Activated naive CD4-positive, alpha-beta T cell treated with anti-CD3 and anti-CD28 coated beads, Interleukin-2, amount 50 U/mL, for 72 hours (primary cell): ENCODE measurements around the gene OTOF. TPM values are rescaled to one million over a fixed set of nuclear protein-coding genes. Genes with fewer than 3 reads are reported as not detected.

Experiments used
- ATAC-seq, 2 donors: fragments of 150-1000 bp; cut with Tn5 transposase; 2 replicates each; pipeline ENCODE4 v1.10.0; 2021; ENCODE audit warnings: mild to moderate bottlenecking in 2 of 2, moderate library complexity in 2 of 2
- DNase-seq, 2 donors: peaks; one replicate each; pipeline ENCODE4 v3.0.0; 2021 to 2022; ENCODE audit warnings: low spot score in 2 of 2
- H3K27ac Mint-ChIP-seq, 2 donors: one replicate each; pipeline ENCODE4 v1.8.0; 2022; ENCODE audit warnings: mild to moderate bottlenecking in 2 of 2, mixed read lengths in 2 of 2
- H3K36me3 Mint-ChIP-seq, 2 donors: one replicate each; pipeline ENCODE4 v1.8.0; 2022; ENCODE audit warnings: mixed read lengths in 2 of 2
- H3K9me3 Mint-ChIP-seq, 2 donors: one replicate each; pipeline ENCODE4 v1.8.0; 2022; ENCODE audit warnings: mixed read lengths in 2 of 2
- total RNA-seq, 2 donors: library from RNA; stranded (reverse); gene quantifications; one replicate each; pipeline ENCODE4 v1.2.3, GENCODE V29; 2022

OTOF gene
- total RNA-seq, 2 donors from 2014 or later, result 0.16 to 2.7 TPM

DNA sequence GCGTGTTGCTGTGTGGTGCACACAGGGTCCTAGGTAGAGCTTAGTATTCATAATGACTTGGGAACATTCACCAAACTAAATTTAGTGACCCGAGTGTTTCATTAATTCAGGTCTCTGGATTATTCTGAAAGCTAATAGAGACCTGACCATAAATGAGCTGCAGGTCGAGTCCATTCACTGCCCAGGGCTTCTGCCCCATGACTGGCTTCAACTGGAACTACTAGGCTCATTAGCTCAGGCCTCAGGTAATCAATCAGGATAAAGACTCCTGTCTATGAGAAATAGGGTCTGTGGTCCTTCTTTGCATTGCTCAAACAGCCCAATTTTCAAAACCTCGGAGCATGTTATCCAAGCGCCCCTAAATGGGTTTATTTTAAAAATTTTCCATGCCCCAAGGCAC is 30.0 kb upstream of the OTOF start:
- Mint-ChIP-seq H3K36me3 (no peaks in the 10 kb centered on the region), H3K27ac (no peak overlapping the region), H3K9me3 (no peaks in the 10 kb centered on the region)
- ATAC-seq (no peak), DNase-seq (no peak)

GRCh38 chr2:26507088-26507487 is 29.2 kb upstream of the OTOF start:
- ATAC-seq, result no peak
- H3K36me3 Mint-ChIP-seq, result no peaks in the 10 kb centered on the region
- H3K27ac Mint-ChIP-seq, result no peak overlapping the region
- no peak for DNase-seq
- no peaks in the 10 kb centered on the region for H3K9me3 Mint-ChIP-seq

GRCh38 chr2:26506279-26506678 is 28.4 kb upstream of the OTOF start:
- ATAC-seq (no peak), DNase-seq (no peak)
- no peaks in the 10 kb centered on the region for H3K36me3 Mint-ChIP-seq
- no peaks in the 10 kb centered on the region for H3K9me3 Mint-ChIP-seq
- no peak overlapping the region for H3K27ac Mint-ChIP-seq

- no peaks in the 10 kb centered on the region for H3K36me3 Mint-ChIP-seq
- DNase-seq (no peak), ATAC-seq (no peak)
- H3K9me3 Mint-ChIP-seq, result no peaks in the 10 kb centered on the region
- H3K27ac Mint-ChIP-seq, result peak overlapping the region in 1 of 2 donors; percentile 73
These were observed 26.1 kb upstream of the OTOF start for GRCh38 chr2:26504002-26504401.

- peak; percentile 79 to 94 for DNase-seq
- H3K9me3 Mint-ChIP-seq, result no peaks in the 10 kb centered on the region
- no peaks in the 10 kb centered on the region for H3K36me3 Mint-ChIP-seq
- peak overlapping the region in 1 of 2 donors; percentile 73 for H3K27ac Mint-ChIP-seq
- peak; percentile 99 to 100 for ATAC-seq
These were observed 25.4 kb upstream of the OTOF start for GRCh38 chr2:26503231-26503880.

DNA sequence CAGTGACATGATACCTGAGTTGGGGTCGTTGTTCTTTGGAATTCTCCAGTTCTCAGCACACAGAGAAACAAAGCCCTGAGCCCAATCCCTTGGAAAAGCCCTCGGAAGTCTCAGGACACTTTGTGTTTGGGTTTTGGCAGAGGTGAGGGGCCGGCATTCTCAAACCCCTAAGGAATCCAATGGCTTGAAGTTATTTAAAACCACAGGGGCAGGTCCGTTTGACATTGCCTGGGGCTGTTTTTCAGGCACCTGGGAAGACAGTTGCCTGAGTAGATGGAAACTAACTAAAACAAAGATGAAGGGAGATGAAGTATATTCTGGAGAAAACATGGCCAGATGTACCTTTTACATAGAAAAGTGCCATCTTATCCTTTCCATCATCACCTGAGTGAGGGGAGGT is 22.5 kb upstream of the OTOF start:
- Mint-ChIP-seq H3K27ac (no peak overlapping the region), H3K9me3 (no peaks in the 10 kb centered on the region), H3K36me3 (no peaks in the 10 kb centered on the region)
- no peak for DNase-seq
- ATAC-seq, result no peak

DNA sequence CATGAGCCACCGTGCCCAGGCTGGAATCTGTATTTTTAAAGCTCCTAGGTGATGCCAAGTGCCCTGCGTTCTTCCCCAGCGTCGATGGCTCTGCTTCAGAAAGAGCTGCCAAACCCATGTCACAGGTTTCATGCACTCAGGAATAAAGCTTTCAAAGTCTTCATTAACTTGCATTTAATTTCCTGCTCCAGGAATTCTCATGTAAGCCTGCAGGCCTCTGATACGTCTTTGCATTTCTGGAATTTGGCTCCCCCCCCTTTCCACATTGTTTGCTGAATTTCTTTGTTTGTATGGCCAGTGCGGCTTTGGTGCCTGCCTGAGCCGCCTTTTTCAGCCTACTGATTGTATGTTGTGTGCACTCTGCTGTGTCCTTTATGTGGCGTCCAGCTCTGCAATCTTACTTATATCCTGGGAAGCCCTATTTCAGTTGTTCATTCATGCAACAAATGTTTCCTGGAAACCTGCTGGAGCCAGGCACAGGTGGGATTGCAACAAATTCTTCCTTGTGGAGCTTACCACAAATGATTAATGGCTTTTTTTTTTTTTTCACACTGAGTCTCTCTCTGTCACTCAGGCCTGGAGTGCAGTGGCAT is 17.9 kb upstream of the OTOF start:
- H3K36me3 Mint-ChIP-seq, result no peaks in the 10 kb centered on the region
- H3K27ac Mint-ChIP-seq, result no peak overlapping the region
- no peaks in the 10 kb centered on the region for H3K9me3 Mint-ChIP-seq
- DNase-seq (no peak), ATAC-seq (no peak)

DNA sequence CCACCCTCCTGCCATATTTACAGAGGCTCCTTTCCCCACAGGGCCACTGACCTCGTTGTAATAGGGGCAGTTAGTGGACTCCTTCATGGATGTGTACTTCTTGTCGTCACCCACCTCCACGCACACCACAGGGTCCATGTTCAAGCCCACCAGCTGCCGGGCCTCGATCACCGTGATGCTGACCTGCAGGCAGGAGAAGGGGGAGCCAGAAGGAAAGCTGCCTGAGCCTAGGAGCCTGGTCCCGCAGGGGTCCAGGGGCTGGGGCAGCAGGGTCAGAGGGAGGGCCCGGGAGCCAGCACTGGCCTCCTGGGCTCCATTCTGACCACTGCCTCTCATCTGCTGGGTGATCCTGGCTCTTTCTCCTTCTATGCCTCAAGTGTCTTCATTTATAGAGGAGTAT is 17.0 kb upstream of the OTOF start:
- ATAC-seq (no peak), DNase-seq (no peak)
- Mint-ChIP-seq H3K36me3 (no peaks in the 10 kb centered on the region), H3K27ac (no peak overlapping the region), H3K9me3 (no peaks in the 10 kb centered on the region)

DNA sequence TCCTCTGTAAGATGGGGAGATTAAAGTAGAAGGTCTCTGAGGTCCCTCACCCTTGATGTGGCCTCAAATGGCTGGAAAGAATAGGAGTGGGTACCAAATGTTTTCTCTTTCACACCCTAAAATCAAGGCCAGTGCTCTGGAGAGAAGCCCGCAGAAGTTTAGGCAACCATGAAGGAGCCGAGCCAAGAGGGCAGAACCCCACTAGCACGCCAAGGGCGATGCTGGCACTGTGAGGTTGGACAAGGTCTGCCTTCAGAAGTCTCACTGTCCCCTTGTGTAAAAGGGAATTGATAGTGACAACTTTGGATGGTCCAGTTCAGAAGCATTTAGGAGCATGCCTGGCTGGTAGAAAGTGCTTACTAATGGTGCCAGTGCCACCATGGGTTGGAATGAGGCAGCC is 16.3 kb upstream of the OTOF start:
- H3K9me3 Mint-ChIP-seq, result no peaks in the 10 kb centered on the region
- DNase-seq, result no peak
- H3K36me3 Mint-ChIP-seq, result no peaks in the 10 kb centered on the region
- no peak overlapping the region for H3K27ac Mint-ChIP-seq
- no peak for ATAC-seq

DNA sequence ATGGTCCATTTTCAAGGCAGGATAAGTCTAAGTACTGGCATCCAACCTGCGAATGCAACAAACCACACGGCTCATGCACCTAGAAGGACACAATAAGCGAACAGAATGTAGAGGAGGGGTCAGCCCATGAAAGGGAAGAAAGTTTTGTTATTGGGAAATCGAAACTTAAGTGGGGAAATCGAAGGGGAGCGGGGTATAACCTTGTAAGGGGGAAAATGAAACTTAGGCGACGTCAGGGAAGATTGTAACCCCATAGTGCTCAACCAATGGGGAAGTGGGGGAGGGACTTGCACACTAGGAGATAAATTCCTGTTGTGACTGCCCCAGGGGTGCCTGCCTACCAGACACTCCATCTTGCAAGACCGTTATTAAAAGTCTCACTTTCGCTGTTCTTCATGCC is 15.6 kb upstream of the OTOF start:
- peak in 1 of 2 donors; percentile 55 for ATAC-seq
- H3K27ac Mint-ChIP-seq, result peak overlapping the region in 1 of 2 donors; percentile 75
- no peaks in the 10 kb centered on the region for H3K36me3 Mint-ChIP-seq
- no peak for DNase-seq
- no peaks in the 10 kb centered on the region for H3K9me3 Mint-ChIP-seq

DNA sequence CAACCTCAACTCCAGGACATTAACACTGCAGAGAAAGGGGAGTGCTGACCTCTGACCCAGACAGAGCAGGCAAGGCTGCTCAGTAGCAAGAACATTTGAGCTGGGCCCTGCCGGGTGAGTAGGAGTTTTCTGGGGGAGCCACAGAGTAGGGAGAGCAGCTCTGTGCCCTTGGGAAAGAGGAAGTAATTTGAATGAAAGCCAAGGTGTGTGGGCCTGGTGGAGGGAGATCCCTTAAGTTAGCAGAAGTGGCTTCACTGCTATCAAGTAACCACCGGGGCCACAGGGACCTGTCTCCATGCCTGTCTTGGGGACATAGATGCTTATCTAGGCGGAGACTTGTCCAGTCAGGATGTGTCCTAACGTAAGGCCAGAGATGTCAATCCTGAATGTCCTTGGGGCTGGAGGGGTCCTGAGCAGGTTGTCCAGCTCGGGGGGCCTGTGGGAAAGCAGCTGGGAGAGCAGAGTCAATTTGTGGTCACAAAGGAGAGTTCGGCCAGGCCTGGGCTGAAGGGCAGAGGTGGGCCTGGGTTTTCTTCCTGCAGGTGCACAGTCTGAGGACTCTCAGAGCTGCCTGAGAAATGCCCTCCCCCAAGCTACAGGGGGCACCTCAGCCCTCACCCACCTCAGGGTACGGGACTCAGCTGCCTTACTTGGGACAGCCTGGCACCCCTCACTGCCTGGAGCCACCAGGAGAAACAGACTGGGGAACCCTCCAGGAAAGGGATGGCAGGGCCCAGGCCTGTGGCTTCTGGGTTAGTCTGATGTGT is 15.0 kb upstream of the OTOF start:
- Mint-ChIP-seq H3K27ac (peak overlapping the region in 1 of 2 donors; percentile 75), H3K9me3 (no peaks in the 10 kb centered on the region), H3K36me3 (no peaks in the 10 kb centered on the region)
- DNase-seq (no peak), ATAC-seq (peak in 1 of 2 donors; percentile 11)

GRCh38 chr2:26491563-26492167 is 13.7 kb upstream of the OTOF start:
- Mint-ChIP-seq H3K27ac (no peak overlapping the region), H3K36me3 (no peaks in the 10 kb centered on the region), H3K9me3 (no peaks in the 10 kb centered on the region)
- DNase-seq (no peak), ATAC-seq (no peak)

DNA sequence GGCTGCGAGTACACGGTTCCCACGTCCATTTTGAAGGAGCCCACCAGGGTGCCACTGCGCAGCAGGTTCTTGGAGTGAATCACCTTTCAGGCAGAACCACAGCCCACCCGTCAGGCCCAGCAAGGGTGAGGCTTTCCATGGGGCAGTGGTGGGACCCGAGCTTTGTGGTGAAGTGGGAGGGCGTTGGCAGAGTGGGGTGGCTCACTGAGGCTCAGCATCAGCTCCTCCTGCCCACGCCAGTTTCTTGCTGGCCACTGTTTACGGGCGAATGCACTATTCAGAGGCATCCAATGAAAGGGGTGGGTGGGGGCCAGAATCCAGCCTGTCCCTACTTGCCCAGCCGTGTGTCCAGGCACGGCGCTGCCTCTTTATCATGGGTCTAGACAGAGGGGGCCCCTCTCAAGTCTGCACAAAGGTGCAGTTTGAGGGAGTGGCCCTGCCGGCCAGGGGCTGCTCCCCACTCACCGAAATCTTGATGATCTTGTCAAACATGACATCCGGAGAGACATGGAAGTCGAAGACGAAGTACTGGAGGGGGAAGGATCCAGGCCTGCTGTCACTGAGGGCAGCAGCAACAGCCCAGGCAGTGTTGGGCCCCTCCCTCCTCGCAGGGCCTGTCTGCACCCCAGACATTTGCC is 11.4 kb upstream of the OTOF start:
- Mint-ChIP-seq H3K27ac (no peak overlapping the region), H3K9me3 (no peaks in the 10 kb centered on the region), H3K36me3 (no peaks in the 10 kb centered on the region)
- ATAC-seq (no peak), DNase-seq (no peak)

- Mint-ChIP-seq H3K9me3 (no peaks in the 10 kb centered on the region), H3K36me3 (no peaks in the 10 kb centered on the region)
These were observed 10.7 kb upstream of the OTOF start for GRCh38 chr2:26488463-26489212.

DNA sequence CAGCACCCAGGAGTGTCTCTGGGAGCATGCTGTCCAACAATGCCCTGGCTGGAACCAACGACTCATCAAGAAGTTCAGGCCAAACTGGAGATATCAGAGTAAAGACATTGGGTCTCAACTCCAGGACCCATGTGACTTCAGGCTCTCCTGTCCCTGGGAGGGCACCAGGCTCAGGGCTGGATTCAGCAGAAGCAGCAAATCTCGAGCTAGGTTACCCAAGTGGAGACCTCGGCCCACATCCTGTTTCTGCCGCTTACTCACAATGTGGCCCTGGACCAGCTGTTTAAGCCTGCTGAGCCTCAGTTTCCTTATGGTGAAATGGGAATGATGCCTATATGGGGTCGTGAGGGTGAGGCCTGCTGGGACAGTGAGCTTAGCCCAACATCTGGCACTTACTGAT is 9.3 kb upstream of the OTOF start:
- Mint-ChIP-seq H3K9me3 (no peaks in the 10 kb centered on the region), H3K27ac (no peak overlapping the region), H3K36me3 (no peaks in the 10 kb centered on the region)
- no peak for DNase-seq
- peak in 1 of 2 donors; percentile 34 for ATAC-seq

More at GRCh38 chr2:26488463-26489212, 10.7 kb upstream of the OTOF start:
- DNase-seq, result no peak
- ATAC-seq, result no peak
- H3K27ac Mint-ChIP-seq, result no peak overlapping the region

DNA sequence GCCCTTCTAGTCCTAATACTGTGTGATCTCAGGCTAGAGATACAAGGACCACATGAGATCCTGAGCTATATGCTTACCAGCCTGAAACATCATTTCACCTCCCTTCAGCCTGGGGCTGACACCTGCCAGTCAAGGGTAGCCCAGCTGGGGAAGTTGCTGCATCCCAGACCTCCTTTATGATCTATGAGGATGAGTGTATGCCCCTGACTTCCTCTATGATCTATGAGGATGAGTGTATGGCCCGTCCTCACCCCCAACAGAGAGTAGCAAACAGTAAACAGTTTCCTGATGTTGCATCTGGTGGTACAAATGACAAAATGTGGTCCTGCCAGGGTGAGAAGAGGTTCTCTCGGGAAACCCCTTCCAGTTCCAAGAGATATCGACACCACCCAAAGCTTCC is 8.9 kb upstream of the OTOF start:
- ATAC-seq, result peak in 1 of 2 donors; percentile 17
- Mint-ChIP-seq H3K9me3 (no peaks in the 10 kb centered on the region), H3K36me3 (no peaks in the 10 kb centered on the region), H3K27ac (peak overlapping the region in 1 of 2 donors; percentile 8)
- no peak for DNase-seq
